ENCODE results near the gene SLC22A13.

- TF ChIP-seq CTCF (IDR thresholded peaks at IDR 0.05; ENCODE audit: low read length) (no peak), EZH2 (IDR thresholded peaks at IDR 0.05; ENCODE audit: borderline replicate concordance, low read length) (no peak)
These were observed 42.0 kb downstream of the SLC22A13 start for GRCh38 chr3:38307599-38307998.

All from OCI-LY1 (cell line).